NCI-H460 (cell line): Measurements from ENCODE around the gene SRPK3. TPM values are rescaled to one million over a fixed set of nuclear protein-coding genes. Genes with fewer than 3 reads are reported as not detected.

Experiments used
- DNase-seq: peaks from one replicate; pipeline ENCODE4 v3.0.0-alpha.2; 2016; ENCODE audit warnings: low read depth; ENCODE audit errors: extremely low read depth
- total RNA-seq: library from RNA; depleted of rRNA; stranded (reverse); fragments of >200 nt; shearing (Covaris generic); gene quantifications from 2 replicates; pipeline ENCODE4 v1.2.3, GENCODE V29; 2014; rRNA removed

SRPK3 gene
- total RNA-seq, 1 experiment from 2014 or later = 0.17 TPM

DNA sequence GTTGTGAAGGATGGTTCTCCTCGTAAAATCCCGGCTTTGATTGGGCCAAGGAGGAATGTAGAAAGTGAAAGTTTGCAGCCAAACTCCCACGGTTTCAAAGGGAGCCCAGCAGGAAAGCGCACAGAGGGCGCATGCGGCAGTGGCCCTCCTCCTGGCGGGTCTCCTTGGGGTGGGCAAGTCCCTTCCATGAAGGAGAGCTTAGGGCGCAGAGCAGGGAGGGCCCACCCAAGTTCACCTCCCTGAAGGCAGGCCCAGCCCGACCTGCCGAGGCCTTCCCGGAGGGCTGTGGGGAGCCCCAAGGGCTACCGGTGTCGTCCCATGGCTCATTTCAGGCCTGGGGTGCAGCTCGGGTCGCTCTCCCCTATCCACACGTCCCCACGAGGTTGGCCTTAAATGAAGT lies 47.5 kb downstream of the SRPK3 start:
- no peak for DNase-seq

DNA sequence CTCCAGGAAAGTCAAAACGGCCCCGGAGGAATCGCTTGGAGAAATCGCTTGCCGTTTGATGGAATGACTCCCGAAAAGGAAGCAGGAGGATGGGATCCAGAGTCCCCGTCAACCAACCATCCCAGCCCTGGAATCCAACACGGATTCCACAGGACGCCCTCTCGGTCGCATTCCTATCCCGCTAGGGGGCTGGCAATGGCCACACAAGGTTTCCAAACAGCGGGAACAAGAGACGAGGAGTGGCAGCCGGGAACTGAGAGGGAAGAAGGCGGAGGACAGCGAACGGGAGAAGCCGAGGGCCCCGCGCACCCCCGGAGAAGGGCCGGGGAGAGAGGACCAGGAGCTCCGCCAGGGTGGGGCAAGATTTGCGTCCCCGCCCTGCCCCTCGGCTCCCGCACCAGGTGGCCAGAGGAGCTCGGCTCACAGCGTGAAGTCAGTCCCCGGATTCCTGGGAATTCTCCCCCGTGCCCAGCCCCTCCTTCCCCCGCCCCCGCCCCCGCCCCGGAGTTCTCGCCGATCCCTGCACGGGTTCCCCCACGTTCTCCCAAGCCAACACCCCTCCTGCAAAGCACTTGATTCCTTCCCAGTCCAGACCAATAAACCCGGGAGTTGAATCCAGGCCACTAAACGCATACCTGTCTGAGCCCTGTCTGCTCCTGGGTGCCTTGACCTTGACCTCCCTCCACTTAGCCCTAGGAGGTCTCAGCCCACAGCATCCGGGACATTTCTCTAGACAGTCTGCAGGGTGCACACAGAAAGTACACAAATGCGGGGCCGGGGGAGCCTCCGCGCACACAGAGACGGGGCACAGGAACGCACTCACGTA lies 48.1 kb downstream of the SRPK3 start:
- no peak for DNase-seq

DNA sequence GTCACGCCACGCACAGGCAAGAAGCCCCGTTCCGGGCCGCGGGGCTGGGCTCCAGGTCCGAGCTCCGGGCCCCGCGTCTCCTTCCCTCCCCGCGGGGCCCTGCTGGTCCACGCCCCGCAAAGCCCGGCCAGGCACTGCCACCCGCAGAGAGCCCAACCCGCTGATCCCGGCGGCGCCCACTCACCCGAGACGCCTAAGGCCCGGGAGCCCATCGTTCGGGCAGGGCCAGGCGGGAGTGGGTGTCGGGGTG lies 48.6 kb downstream of the SRPK3 start:
- no peak for DNase-seq

DNA sequence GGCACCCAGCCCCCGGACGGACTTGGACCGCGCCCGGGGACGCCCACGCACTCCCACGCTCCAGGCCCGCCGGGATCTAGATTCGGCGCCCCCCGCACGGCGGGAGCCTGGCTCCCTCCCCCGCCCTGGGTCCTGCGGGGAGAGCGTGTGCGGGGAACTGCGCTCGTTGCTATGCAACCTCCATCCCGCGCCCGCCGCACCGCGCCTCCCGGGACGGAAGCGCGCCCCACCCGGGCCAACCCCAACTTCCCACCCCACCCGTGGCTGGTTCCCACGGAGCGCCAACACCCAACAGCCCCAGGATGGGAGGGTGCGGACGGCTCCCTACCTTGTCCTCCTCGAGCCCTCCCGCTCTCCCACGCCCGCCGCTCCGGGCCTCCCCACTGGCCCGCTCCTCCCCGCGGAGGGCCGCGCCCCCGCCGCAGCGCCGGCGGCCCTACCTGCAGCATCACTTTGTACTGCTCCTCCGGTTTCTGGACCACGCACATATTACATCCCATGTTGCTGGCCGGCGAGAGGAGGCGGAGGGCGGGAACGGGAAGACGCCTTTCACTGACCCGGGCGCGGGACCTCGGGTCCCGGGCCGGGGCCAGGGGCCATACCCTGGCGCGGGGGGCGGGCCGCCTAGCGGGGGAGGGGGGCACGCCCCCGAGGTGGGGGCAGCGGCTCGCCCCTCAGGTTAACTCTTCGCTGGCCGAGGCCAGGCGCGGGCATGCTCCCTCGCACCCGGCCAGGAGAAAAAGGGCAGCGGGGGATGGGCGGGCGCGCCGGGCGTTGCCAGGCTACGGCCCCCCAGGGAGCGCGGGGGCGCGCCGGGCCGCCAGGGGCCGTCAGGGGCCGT lies 49.2 kb downstream of the SRPK3 start, which contains the start of gene PDZD4:
TSS of gene PDZD4 (minus strand) at position 746 of the 841 bp plus-strand sequence. CDS start at position 500, 246 bp downstream.
- DNase-seq = no peak

DNA sequence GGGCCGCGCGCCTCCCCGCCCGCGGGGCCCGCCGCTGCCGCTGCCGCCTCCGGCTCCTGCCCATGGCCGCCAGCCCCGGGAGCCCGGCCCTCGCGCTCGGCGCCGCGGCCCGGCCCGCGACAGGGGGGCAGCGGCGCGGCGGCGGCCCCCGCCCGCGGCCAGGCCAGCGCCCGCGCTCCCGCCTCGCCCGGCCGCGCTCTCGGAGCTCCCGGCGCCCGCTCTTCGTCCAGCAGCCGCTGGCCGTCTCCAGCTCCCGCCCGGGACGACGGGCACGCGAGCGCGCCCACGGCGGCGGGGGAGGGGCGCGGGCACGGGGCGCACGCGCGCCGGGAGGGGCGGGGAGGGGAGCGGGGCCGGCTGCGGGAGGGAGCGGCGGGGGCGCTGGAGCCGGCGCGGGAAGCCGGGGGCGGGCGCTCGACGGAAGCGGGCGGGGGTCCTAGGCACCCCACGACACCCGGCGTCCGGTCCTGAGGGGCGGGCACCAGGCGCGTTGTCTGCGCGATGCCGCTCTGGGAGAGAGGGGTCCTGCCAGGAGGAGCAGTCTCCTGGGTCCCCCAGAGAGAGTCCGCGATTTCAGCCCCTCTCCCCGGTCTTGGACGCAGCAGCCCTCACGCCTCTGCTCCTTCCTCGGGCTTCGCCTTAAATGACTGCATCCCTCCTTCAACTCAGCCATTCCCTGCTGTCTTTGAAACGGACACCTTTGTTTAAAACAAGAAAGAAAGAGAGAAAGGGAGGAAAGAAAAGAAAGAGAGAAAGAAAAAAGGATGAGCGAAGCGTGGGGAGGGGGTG lies 50.0 kb downstream of the SRPK3 start:
- DNase-seq = no peak

DNA sequence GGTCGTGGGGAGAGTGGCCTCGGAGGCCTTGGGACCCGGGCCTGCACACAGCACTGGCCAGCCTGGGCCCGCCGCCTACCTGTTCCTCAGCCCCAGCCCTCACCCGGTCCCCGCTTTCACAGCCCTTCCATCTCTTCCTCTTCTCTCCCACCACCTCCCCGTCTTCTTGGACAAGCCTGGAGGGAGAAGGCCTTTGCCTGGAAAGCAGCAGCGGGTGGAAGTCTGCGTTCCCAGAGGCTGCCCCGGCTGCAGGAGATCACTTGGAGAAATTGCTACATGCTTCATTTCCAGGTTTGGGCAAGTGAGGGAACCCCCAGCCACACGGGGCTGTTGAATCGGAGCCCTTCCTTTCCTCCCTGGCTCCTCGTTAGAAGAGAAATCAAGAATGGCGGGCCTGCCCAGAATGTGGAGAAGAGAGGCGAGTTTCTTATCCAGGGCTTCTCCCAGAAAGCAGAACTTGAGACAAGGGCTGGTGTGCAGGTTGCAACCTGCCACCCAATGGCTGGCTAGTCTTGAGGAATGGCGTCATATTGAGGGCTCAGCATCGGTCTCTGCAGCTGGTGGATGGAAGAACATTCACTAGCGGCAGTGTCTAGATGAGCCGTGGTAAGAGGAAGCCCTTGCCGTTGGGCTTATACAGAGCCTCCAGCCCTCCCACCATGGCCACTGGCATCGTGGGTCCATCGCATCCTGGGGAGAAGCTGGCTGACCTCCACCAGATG lies 50.7 kb downstream of the SRPK3 start:
- DNase-seq = no peak

DNA sequence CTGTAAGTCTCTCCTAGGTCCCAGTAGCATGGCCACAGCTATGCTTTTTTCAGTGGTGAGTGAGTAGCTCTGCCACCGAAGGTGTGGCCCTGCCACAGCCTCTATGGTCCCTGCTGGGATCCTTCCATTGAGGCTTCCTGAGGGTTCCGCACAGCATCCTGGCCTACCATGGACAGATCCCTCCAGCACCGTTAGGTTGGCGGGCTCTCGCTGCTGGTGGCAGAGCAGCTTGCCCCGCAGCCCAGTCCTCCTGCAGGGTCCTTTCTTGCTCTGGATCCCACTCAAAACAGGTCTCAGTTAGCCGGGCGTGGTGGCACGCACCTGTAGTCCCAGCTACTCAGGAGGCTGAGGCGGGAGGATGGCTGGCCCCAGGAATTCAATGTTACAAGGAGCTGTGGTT lies 51.9 kb downstream of the SRPK3 start:
- no peak for DNase-seq

Other genes with a start within 250 kb of the SRPK3 start
- 33.7 and 43.4 TPM in 2 replicates for gene CCNQ, start 181.9 kb upstream of the SRPK3 start, total RNA-seq
- gene DUSP9, start 133.8 kb upstream of the SRPK3 start, total RNA-seq = 1.8 and 2.2 TPM in 2 replicates
- 0.42 and 0.69 TPM in 2 replicates for gene PNCK, start 107.2 kb upstream of the SRPK3 start, total RNA-seq
- gene SLC6A8, start 93.1 kb upstream of the SRPK3 start, total RNA-seq = 42.0 and 45.6 TPM in 2 replicates
- gene BCAP31, start 56.7 kb upstream of the SRPK3 start, total RNA-seq = 219 and 225 TPM in 2 replicates
- gene ABCD1, start 56.2 kb upstream of the SRPK3 start, total RNA-seq = 9.2 and 11.2 TPM in 2 replicates
- gene PLXNB3, start 16.8 kb upstream of the SRPK3 start, total RNA-seq = 3.3 and 4.9 TPM in 2 replicates
- gene IDH3G, start 13.3 kb downstream of the SRPK3 start, total RNA-seq = 81.4 and 82.4 TPM in 2 replicates
- gene SSR4, start 13.6 kb downstream of the SRPK3 start, total RNA-seq = 387 and 464 TPM in 2 replicates
- gene PDZD4, start 49.5 kb downstream of the SRPK3 start, total RNA-seq = 1.1 and 1.4 TPM in 2 replicates
- 27.2 and 29.9 TPM in 2 replicates for gene L1CAM, start 105.1 kb downstream of the SRPK3 start, total RNA-seq
- not detected in 2 replicates for gene AVPR2, start 123.6 kb downstream of the SRPK3 start, total RNA-seq
- 51.5 and 55.0 TPM in 2 replicates for gene ARHGAP4, start 145.2 kb downstream of the SRPK3 start, total RNA-seq
- 136 and 150 TPM in 2 replicates for gene NAA10, start 154.0 kb downstream of the SRPK3 start, total RNA-seq
- gene RENBP, start 163.6 kb downstream of the SRPK3 start, total RNA-seq = 0.66 and 0.87 TPM in 2 replicates
- 28.0 and 30.3 TPM in 2 replicates for gene HCFC1, start 190.8 kb downstream of the SRPK3 start, total RNA-seq
- 10.0 and 10.3 TPM in 2 replicates for gene TMEM187, start 191.7 kb downstream of the SRPK3 start, total RNA-seq
- gene IRAK1, start 238.9 kb downstream of the SRPK3 start, total RNA-seq = 219 and 237 TPM in 2 replicates